ENCODE results near the gene C2CD2.

C2CD2 gene

DNA sequence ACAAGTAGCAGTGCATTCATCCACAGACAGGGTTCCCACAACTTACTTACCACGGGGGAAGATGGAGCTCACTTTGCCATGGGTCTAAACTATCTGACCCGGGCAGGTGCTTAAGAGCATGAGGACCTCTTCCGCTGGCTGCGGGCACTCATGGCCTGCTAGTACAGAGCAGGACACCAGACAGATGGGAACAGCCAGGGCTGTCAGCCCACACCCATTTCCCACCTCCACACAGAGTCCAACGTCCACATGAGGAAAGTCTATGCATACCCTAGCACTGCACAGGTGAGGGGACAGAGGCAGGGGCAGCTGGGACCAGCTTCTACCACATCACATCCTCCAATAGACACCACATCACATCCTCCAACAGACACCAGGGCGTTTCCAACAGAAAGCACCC is 38.9 kb downstream of the C2CD2 start:
- Histone ChIP-seq H3K4me1 (ENCODE audit: control insufficient read depth, insufficient read depth, low read length) (no peaks in the 10 kb centered on the region), H3K4me3 (ENCODE audit: low read depth, low read length) (no peak overlapping the region), H3K27me3 (ENCODE audit: control insufficient read depth, insufficient read depth, low read length) (no peaks in the 10 kb centered on the region), H3K36me3 (ENCODE audit: control insufficient read depth, insufficient read depth, low read length) (no peaks in the 10 kb centered on the region), H3K9ac (ENCODE audit: low read depth, low read length) (no peak overlapping the region), H3K9me3 (ENCODE audit: control insufficient read depth, insufficient read depth, low read length) (no peaks in the 10 kb centered on the region)

- H3K4me1 ChIP-seq (ENCODE audit: control insufficient read depth, insufficient read depth, low read length): no peaks in the 10 kb centered on the region
- H3K4me3 ChIP-seq (ENCODE audit: low read depth, low read length): no peak overlapping the region
- no peaks in the 10 kb centered on the region for H3K36me3 ChIP-seq (ENCODE audit: control insufficient read depth, insufficient read depth, low read length)
- no peaks in the 10 kb centered on the region for H3K27me3 ChIP-seq (ENCODE audit: control insufficient read depth, insufficient read depth, low read length)
- H3K9me3 ChIP-seq (ENCODE audit: control insufficient read depth, insufficient read depth, low read length): no peaks in the 10 kb centered on the region
- H3K9ac ChIP-seq (ENCODE audit: low read depth, low read length): no peak overlapping the region
Observed at GRCh38 chr21:41914358-41914757, 39.5 kb downstream of the C2CD2 start.

DNA sequence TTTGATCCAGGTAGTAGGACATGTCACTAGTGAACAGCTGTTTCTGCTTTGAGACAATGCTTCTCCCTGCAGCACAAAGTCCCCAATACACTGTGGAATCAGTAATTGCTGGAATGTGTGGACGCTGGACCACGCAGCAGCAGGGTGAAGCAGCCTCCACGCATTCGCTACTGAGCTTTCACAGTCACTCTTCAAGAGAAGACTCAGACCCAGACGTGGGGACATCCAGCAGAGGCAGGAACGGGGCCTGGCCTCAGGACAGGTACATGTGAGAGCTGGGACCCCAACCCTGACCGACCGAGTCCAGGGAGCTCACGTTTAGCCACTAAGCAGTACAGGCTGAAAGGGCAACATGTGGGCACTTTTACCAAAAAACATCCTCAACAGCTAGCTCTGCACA is 40.6 kb downstream of the C2CD2 start:
- Histone ChIP-seq H3K27me3 (ENCODE audit: control insufficient read depth, insufficient read depth, low read length) (no peaks in the 10 kb centered on the region), H3K4me1 (ENCODE audit: control insufficient read depth, insufficient read depth, low read length) (no peaks in the 10 kb centered on the region)

GRCh38 chr21:41908829-41909228 is 45.0 kb downstream of the C2CD2 start:
- Histone ChIP-seq H3K4me3 (ENCODE audit: low read depth, low read length) (no peak overlapping the region), H3K9ac (ENCODE audit: low read depth, low read length) (no peak overlapping the region), H3K36me3 (ENCODE audit: control insufficient read depth, insufficient read depth, low read length) (no peaks in the 10 kb centered on the region), H3K4me1 (ENCODE audit: control insufficient read depth, insufficient read depth, low read length) (no peaks in the 10 kb centered on the region), H3K27me3 (ENCODE audit: control insufficient read depth, insufficient read depth, low read length) (no peaks in the 10 kb centered on the region), H3K9me3 (ENCODE audit: control insufficient read depth, insufficient read depth, low read length) (no peaks in the 10 kb centered on the region)

More for the DNA sequence above, 40.6 kb downstream of the C2CD2 start:
- Histone ChIP-seq H3K36me3 (ENCODE audit: control insufficient read depth, insufficient read depth, low read length) (no peaks in the 10 kb centered on the region), H3K4me3 (ENCODE audit: low read depth, low read length) (no peak overlapping the region), H3K9ac (ENCODE audit: low read depth, low read length) (no peak overlapping the region), H3K9me3 (ENCODE audit: control insufficient read depth, insufficient read depth, low read length) (no peaks in the 10 kb centered on the region)

- no peaks in the 10 kb centered on the region for H3K4me1 ChIP-seq (ENCODE audit: control insufficient read depth, insufficient read depth, low read length)
- H3K27me3 ChIP-seq (ENCODE audit: control insufficient read depth, insufficient read depth, low read length): no peaks in the 10 kb centered on the region
- H3K36me3 ChIP-seq (ENCODE audit: control insufficient read depth, insufficient read depth, low read length): no peaks in the 10 kb centered on the region
- no peaks in the 10 kb centered on the region for H3K9me3 ChIP-seq (ENCODE audit: control insufficient read depth, insufficient read depth, low read length)
- H3K4me3 ChIP-seq (ENCODE audit: low read depth, low read length): no peak overlapping the region
- no peak overlapping the region for H3K9ac ChIP-seq (ENCODE audit: low read depth, low read length)
Observed at GRCh38 chr21:41907496-41908258, 46.1 kb downstream of the C2CD2 start.

- Histone ChIP-seq H3K4me1 (ENCODE audit: control insufficient read depth, insufficient read depth, low read length) (no peaks in the 10 kb centered on the region), H3K9ac (ENCODE audit: low read depth, low read length) (no peak overlapping the region), H3K36me3 (ENCODE audit: control insufficient read depth, insufficient read depth, low read length) (no peaks in the 10 kb centered on the region), H3K27me3 (ENCODE audit: control insufficient read depth, insufficient read depth, low read length) (no peaks in the 10 kb centered on the region), H3K4me3 (ENCODE audit: low read depth, low read length) (no peak overlapping the region), H3K9me3 (ENCODE audit: control insufficient read depth, insufficient read depth, low read length) (no peaks in the 10 kb centered on the region)
Observed at GRCh38 chr21:41906770-41907169, 47.0 kb downstream of the C2CD2 start.

DNA sequence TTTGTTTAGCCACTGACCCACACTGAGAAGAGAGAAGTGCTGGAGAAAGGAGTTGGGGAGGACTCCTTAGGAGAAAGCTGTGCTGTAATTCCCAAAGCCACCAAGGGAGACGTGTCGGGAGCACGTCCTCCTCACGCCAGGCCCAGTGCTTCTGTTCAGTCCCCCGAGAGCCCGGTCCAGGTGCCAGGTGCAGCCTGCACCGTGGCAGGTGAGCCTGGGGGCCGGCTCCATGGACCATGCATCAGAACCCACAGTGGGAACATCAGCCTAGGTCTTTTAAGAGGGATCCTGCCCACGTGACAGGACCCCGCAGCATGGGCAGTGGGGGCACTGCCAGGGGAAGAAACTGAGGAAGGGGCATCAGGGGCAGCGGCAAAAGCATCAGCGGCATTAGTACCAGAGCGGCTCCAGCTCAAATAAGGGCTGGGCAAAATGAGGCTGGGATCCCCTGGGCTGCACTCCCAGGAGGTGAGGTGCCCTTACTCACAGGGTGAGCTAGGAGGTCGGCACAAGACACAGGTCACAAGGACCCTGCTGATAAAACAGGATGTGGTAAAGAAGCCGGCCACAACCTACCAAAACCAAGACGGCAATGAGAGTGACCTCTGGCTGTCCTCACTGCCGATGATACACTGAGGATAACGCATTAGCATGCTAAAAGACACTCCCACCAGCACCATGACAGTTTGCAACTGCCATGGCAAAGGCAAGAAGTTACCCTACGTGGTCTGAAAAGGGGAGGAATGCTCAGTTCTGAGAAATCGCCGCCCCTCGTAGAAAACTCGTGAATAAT is 50.1 kb downstream of the C2CD2 start:
- H3K4me1 ChIP-seq (ENCODE audit: control insufficient read depth, insufficient read depth, low read length): no peaks in the 10 kb centered on the region
- no peak overlapping the region for H3K9ac ChIP-seq (ENCODE audit: low read depth, low read length)
- H3K4me3 ChIP-seq (ENCODE audit: low read depth, low read length): no peak overlapping the region
- H3K27me3 ChIP-seq (ENCODE audit: control insufficient read depth, insufficient read depth, low read length): no peaks in the 10 kb centered on the region
- H3K9me3 ChIP-seq (ENCODE audit: control insufficient read depth, insufficient read depth, low read length): no peaks in the 10 kb centered on the region
- peaks cover 2% of the 10 kb centered on the region for H3K36me3 ChIP-seq (ENCODE audit: control insufficient read depth, insufficient read depth, low read length)

DNA sequence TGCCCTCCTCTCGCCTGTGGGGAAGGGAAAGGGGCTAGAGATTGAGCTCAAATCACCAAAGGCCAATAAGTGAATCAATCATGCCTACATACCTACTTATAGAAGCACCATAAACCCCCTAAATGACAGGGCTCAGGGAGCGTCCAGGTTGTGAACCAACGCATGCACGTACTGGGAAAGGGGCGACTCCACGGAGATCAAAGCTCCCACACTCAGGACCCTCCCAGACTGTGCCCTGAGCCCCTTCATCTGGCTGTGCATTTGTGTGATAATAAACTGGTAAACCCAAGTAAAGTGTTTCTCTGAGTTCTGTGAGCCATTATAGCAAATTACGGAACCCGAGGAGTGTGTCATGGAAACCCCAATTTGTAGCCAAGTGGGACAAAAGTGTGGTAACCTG is 50.9 kb downstream of the C2CD2 start:
- H3K9me3 ChIP-seq (ENCODE audit: control insufficient read depth, insufficient read depth, low read length): no peaks in the 10 kb centered on the region
- no peaks in the 10 kb centered on the region for H3K27me3 ChIP-seq (ENCODE audit: control insufficient read depth, insufficient read depth, low read length)
- peaks cover 2% of the 10 kb centered on the region for H3K36me3 ChIP-seq (ENCODE audit: control insufficient read depth, insufficient read depth, low read length)
- no peak overlapping the region for H3K4me3 ChIP-seq (ENCODE audit: low read depth, low read length)
- peaks cover 3% of the 10 kb centered on the region for H3K4me1 ChIP-seq (ENCODE audit: control insufficient read depth, insufficient read depth, low read length)
- H3K9ac ChIP-seq (ENCODE audit: low read depth, low read length): no peak overlapping the region

- H3K27me3 ChIP-seq (ENCODE audit: control insufficient read depth, insufficient read depth, low read length): no peaks in the 10 kb centered on the region
- no peak overlapping the region for H3K4me3 ChIP-seq (ENCODE audit: low read depth, low read length)
- peaks cover 2% of the 10 kb centered on the region for H3K36me3 ChIP-seq (ENCODE audit: control insufficient read depth, insufficient read depth, low read length)
- H3K9me3 ChIP-seq (ENCODE audit: control insufficient read depth, insufficient read depth, low read length): no peaks in the 10 kb centered on the region
- peaks cover 11% of the 10 kb centered on the region for H3K4me1 ChIP-seq (ENCODE audit: control insufficient read depth, insufficient read depth, low read length)
- H3K9ac ChIP-seq (ENCODE audit: low read depth, low read length): no peak overlapping the region
Observed at GRCh38 chr21:41901782-41902181, 52.0 kb downstream of the C2CD2 start.

- H3K36me3 ChIP-seq (ENCODE audit: control insufficient read depth, insufficient read depth, low read length): peaks cover 2% of the 10 kb centered on the region
- H3K9ac ChIP-seq (ENCODE audit: low read depth, low read length): no peak overlapping the region
- H3K9me3 ChIP-seq (ENCODE audit: control insufficient read depth, insufficient read depth, low read length): no peaks in the 10 kb centered on the region
- peaks cover 13% of the 10 kb centered on the region for H3K4me1 ChIP-seq (ENCODE audit: control insufficient read depth, insufficient read depth, low read length)
- no peaks in the 10 kb centered on the region for H3K27me3 ChIP-seq (ENCODE audit: control insufficient read depth, insufficient read depth, low read length)
- no peak overlapping the region for H3K4me3 ChIP-seq (ENCODE audit: low read depth, low read length)
Observed at GRCh38 chr21:41901099-41901498, 52.7 kb downstream of the C2CD2 start.

DNA sequence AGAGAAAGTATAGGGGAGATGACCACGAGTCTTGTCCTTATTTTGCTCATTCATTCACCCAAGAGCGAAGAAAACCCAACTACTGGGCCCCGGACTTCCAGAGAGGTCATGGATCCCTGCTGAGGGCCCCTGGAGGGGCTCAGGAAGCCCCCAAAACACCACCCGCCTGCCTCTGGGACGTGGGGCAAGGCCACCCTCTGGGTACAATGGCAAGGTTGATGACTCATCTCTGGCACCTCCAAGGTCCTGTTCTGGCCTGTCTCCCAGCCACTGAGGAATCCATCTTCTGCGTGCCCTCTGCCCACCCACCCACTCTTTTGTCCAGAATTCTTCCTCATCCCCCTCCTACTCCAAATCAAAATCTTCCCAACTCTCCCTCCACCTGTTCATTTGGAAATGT is 53.4 kb downstream of the C2CD2 start:
- no peak overlapping the region for H3K4me3 ChIP-seq (ENCODE audit: low read depth, low read length)
- peaks cover 14% of the 10 kb centered on the region for H3K4me1 ChIP-seq (ENCODE audit: control insufficient read depth, insufficient read depth, low read length)
- no peak overlapping the region for H3K9ac ChIP-seq (ENCODE audit: low read depth, low read length)
- H3K27me3 ChIP-seq (ENCODE audit: control insufficient read depth, insufficient read depth, low read length): no peaks in the 10 kb centered on the region
- no peaks in the 10 kb centered on the region for H3K9me3 ChIP-seq (ENCODE audit: control insufficient read depth, insufficient read depth, low read length)
- H3K36me3 ChIP-seq (ENCODE audit: control insufficient read depth, insufficient read depth, low read length): peaks cover 2% of the 10 kb centered on the region
